ENCODE results near the gene SPOCD1.

The SPOCD1 gene

DNA sequence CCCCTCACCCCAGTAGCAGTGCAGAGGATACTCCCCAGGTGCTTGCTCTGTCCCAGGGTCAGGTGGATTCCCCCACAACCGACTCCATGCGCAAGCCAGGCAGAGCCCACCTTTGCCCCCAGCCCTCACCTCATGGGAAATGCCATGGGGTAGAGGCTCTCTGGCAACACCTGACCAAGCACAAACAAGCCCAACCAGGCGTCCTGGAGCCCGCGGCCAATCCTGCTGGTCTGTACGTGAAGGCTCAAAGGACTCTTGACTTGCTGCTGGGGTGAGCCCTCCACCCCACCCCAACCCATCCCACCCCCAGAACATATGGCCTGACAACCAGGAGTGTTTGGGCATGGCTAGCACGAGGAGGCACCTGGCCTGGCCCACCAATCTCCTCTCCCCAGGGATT is 53.5 kb downstream of the SPOCD1 start:
- no peak for TF ChIP-seq CTCF (IDR thresholded peaks at IDR 0.05; ENCODE audit: borderline replicate concordance, insufficient read depth, low read depth, low read length)
- H3K4me3 ChIP-seq (ENCODE audit: low read depth, low read length), result no peak overlapping the region

DNA sequence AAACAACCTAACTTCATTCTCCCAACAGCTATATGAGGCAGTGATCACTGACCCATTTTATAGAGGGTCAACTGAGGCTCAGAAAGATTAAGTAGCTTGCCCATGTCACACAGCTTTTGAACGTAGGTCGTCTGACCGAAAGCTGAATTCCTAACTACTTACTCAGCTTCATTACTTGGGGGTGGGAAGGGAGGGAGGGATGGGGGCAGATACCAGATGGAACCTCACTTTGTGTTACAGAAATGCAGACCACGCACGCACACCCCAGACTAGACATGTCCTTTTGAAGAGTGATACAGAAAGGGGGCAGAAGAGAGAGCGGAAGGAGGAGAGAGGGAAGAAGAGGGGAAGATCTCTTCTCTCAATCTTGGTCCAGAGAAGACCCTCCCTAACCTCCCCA is 53.9 kb downstream of the SPOCD1 start:
- no peak for TF ChIP-seq CTCF (IDR thresholded peaks at IDR 0.05; ENCODE audit: borderline replicate concordance, insufficient read depth, low read depth, low read length)
- H3K4me3 ChIP-seq (ENCODE audit: low read depth, low read length), result no peak overlapping the region

GRCh38 chr1:31760471-31761470 is 55.1 kb downstream of the SPOCD1 start:
- TF ChIP-seq CTCF (IDR thresholded peaks at IDR 0.05; ENCODE audit: borderline replicate concordance, insufficient read depth, low read depth, low read length), result no peak
- no peak overlapping the region for H3K4me3 ChIP-seq (ENCODE audit: low read depth, low read length)

DNA sequence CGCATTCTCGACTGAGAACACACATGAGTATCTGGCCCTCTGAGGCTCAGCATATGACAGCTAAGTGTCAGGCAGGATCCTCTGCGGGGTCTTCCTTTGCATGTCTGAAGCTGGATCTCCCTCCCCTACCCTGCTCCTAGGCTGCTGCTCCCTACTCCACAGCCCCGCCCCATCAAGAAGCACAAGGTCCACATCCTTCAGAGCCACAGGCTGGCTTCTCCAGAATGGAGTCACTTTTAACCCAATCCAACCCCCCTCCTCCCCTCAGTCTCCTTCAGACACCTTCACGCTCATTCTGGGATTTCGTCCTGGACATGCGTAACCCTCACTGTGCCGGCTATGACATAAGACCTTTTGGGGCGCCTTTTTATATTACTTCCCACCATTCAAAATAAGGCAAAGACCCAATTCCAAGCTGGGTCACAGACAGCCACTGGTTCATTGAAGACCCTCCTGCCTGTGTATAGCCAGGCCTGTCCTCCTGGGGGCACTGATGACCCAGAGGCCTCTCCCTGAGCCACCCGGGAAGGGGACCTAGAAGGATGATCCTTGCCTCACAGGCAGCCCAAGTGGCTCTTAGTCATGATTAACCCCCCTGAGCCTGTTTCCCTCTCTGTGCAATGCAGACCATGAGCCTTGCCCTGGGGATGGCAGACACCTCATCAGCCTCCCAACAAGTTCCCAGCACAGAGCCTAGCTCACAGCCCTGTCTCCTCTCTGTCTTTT is 56.4 kb downstream of the SPOCD1 start:
- H3K4me3 ChIP-seq (ENCODE audit: low read depth, low read length), result no peak overlapping the region
- no peak for TF ChIP-seq CTCF (IDR thresholded peaks at IDR 0.05; ENCODE audit: borderline replicate concordance, insufficient read depth, low read depth, low read length)

GRCh38 chr1:31758823-31759222 is 57.0 kb downstream of the SPOCD1 start:
- H3K4me3 ChIP-seq (ENCODE audit: low read depth, low read length), result no peak overlapping the region
- no peak for TF ChIP-seq CTCF (IDR thresholded peaks at IDR 0.05; ENCODE audit: borderline replicate concordance, insufficient read depth, low read depth, low read length)

GRCh38 chr1:31757989-31758388 is 57.8 kb downstream of the SPOCD1 start:
- TF ChIP-seq CTCF (IDR thresholded peaks at IDR 0.05; ENCODE audit: borderline replicate concordance, insufficient read depth, low read depth, low read length), result no peak
- no peak overlapping the region for H3K4me3 ChIP-seq (ENCODE audit: low read depth, low read length)
